ENCODE data around the gene GLRX5. TPM values are rescaled to one million over a fixed set of nuclear protein-coding genes. Genes with fewer than 3 reads are reported as not detected.

The GLRX5 gene
- total and polyA plus RNA-seq, 2 donors from 2014 or later = 46.7 to 124 TPM

GRCh38 chr14:95541346-95541745, 6.5 kb downstream of the GLRX5 start:
- no peak overlapping the region for H3K4me3 ChIP-seq (ENCODE audit: low read length in 3 of 3)
- H3K9ac ChIP-seq (ENCODE audit: low read length in 3 of 3) = no peak overlapping the region
- FAIRE-seq (no peak), DNase-seq (no peak)
- no peaks in the 10 kb centered on the region for H3K27me3 ChIP-seq (ENCODE audit: control insufficient read depth, insufficient read depth, low read length)
- no peaks in the 10 kb centered on the region for H3K9me3 ChIP-seq (ENCODE audit: control insufficient read depth in 2 of 3, insufficient read depth in 1 of 3, low read length in 3 of 3)
- H3K36me3 ChIP-seq (ENCODE audit: control insufficient read depth in 2 of 3, insufficient read depth in 3 of 3, low read length in 3 of 3) = peaks cover 0 to 8% (median 7%) of the 10 kb centered on the region in 3 donors
- no peak overlapping the region for H3K27ac ChIP-seq (ENCODE audit: low read depth in 2 of 2, low read length in 2 of 2)
- no peak for TF ChIP-seq CTCF (IDR thresholded peaks at IDR 0.05; ENCODE audit: borderline replicate concordance, extremely low read depth, insufficient read depth)
- peaks cover 4 to 10% (median 7%) of the 10 kb centered on the region in 3 donors for H3K4me1 ChIP-seq (ENCODE audit: control insufficient read depth in 2 of 3, insufficient read depth in 2 of 3, low read depth in 1 of 3, low read length in 3 of 3)
- intact Hi-C loops (cut with DNase I) = no loop called here

- no peak for DNase-seq
- Histone ChIP-seq H3K27ac (ENCODE audit: low read depth in 2 of 2, low read length in 2 of 2) (no peak overlapping the region), H3K9me3 (ENCODE audit: control insufficient read depth in 2 of 3, insufficient read depth in 1 of 3, low read length in 3 of 3) (no peaks in the 10 kb centered on the region), H3K27me3 (ENCODE audit: control insufficient read depth, insufficient read depth, low read length) (no peaks in the 10 kb centered on the region), H3K36me3 (ENCODE audit: control insufficient read depth in 2 of 3, insufficient read depth in 3 of 3, low read length in 3 of 3) (peaks cover 0 to 8% (median 7%) of the 10 kb centered on the region in 3 donors), H3K4me3 (ENCODE audit: low read length in 3 of 3) (no peak overlapping the region), H3K4me1 (ENCODE audit: control insufficient read depth in 2 of 3, insufficient read depth in 2 of 3, low read depth in 1 of 3, low read length in 3 of 3) (peaks cover 0 to 5% (median 5%) of the 10 kb centered on the region in 3 donors), H3K9ac (ENCODE audit: low read length in 3 of 3) (no peak overlapping the region)
- intact Hi-C loops (cut with DNase I) = no loop called here
- no peak for TF ChIP-seq CTCF (IDR thresholded peaks at IDR 0.05; ENCODE audit: borderline replicate concordance, extremely low read depth, insufficient read depth)
- no peak for FAIRE-seq
Observed at GRCh38 chr14:95541932-95542930, 7.4 kb downstream of the GLRX5 start.

- Histone ChIP-seq H3K4me3 (ENCODE audit: low read length in 3 of 3) (no peak overlapping the region), H3K9ac (ENCODE audit: low read length in 3 of 3) (no peak overlapping the region), H3K4me1 (ENCODE audit: control insufficient read depth in 2 of 3, insufficient read depth in 2 of 3, low read depth in 1 of 3, low read length in 3 of 3) (peaks cover 0 to 5% (median 2%) of the 10 kb centered on the region in 3 donors), H3K27me3 (ENCODE audit: control insufficient read depth, insufficient read depth, low read length) (no peaks in the 10 kb centered on the region), H3K9me3 (ENCODE audit: control insufficient read depth in 2 of 3, insufficient read depth in 1 of 3, low read length in 3 of 3) (no peaks in the 10 kb centered on the region), H3K36me3 (ENCODE audit: control insufficient read depth in 2 of 3, insufficient read depth in 3 of 3, low read length in 3 of 3) (peaks cover 0 to 8% (median 7%) of the 10 kb centered on the region in 3 donors), H3K27ac (ENCODE audit: low read depth in 2 of 2, low read length in 2 of 2) (no peak overlapping the region)
- no peak for DNase-seq
- TF ChIP-seq CTCF (IDR thresholded peaks at IDR 0.05; ENCODE audit: borderline replicate concordance, extremely low read depth, insufficient read depth) = no peak
- intact Hi-C loops (cut with DNase I) = no loop called here
- FAIRE-seq = no peak
Observed at GRCh38 chr14:95543021-95543420, 8.2 kb downstream of the GLRX5 start.

Data from kidney (tissue), 14 donors.